Measurements from ENCODE around the gene MYLK.

The MYLK gene

DNA sequence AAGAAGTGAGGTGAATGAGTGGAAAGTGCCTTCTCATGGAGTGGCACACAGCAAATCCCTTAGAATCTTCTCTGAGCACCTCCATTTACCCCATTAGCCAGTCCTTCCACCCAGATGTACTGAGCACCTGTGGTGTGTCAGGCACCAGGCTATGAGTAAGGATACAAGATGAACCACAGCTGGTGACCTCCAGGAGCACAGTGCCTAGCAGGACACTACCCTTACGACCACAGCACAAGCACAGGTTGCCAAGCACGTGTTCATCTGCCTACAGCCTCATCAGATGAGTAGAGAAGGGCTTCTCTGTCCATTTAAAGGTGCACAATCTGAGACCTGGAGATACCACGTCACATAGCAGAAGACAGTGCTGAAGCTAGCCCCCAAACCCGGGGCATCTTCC is 6.2 kb downstream of the MYLK start:
- no peak for DNase-seq (ENCODE audit: low read depth in 2 of 2)

DNA sequence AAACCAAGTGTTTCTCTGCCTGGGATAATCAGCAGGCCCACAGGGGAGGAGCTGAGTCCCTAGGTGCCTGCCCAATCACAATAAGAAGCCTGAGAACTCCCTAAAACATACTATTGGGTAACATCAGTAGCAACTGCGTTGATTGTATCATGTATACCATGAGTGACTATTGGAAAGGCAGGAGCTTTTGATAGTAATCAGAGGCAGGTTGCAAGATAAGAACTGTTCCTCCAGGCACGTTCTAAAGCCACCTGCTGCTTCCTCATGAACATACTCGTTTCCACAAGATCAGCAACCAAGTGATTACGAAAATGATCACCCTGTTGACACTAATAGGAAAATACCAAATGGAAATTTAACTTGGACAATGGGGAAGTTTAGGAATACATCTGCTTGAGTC is 6.7 kb downstream of the MYLK start:
- DNase-seq (ENCODE audit: low read depth in 2 of 2), result no peak

GRCh38 chr3:123876858-123877257 is 7.3 kb downstream of the MYLK start:
- DNase-seq (ENCODE audit: low read depth in 2 of 2), result no peak

DNA sequence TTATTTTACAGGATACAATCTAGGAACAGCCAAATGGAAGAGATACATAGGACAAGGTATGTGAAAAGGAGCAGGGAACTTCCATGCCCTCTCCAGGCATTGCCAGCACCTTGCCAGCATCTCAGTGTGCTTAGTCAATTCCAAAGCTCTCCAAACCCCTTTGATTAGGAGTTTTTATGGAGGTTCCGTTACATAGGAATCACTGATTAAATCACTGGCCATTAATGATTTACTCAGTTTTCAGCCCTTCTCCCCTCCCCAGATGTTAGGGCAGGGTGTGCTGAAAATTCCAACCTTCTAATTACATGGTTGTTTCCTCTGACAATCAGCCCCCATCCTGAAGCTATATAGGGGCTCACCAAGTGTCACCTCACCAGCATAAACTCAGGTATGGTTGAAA is 11.5 kb downstream of the MYLK start:
- no peak for DNase-seq (ENCODE audit: low read depth in 2 of 2)

DNA sequence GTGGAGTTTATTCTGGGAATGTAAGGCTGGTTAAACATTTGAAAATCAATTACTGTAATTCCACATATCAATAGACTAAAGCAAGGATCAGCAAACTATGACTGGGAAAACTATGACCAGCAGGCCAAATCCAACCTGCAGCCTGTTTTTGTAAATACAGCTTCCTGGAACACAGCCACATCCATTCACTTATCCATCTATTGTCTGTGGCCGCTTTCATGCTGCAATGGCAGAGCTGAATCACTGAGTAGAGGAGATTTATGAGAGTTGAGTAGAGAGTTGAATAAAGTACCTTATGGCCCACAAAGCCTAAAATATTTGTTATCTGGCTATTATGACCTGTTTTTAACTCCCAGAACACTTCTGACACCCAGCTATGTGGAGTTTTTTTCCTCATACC is 12.2 kb downstream of the MYLK start:
- no peak for DNase-seq (ENCODE audit: low read depth in 2 of 2)

DNA sequence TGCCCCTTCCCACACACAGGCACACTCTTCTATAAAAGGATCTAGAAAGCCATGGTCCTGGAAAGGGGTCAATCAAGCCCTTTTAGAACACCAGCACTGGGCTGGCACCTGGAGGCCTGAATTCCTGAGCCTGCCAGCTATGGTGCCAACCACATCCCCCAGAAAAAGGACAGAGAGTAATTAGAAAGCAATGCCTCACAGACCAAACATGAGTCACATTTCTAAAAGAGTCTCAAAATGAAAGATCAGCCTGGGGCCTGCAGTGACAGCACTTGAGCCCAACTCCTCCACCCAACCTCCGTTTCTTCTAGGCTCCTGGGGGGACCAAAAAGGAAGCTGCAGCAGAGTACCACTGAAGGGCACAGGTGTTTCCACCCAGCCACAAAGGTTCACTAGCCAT is 14.1 kb downstream of the MYLK start:
- DNase-seq (ENCODE audit: low read depth in 2 of 2), result no peak

GRCh38 chr3:123869165-123869564 is 15.0 kb downstream of the MYLK start:
- DNase-seq (ENCODE audit: low read depth in 2 of 2), result no peak

- DNase-seq (ENCODE audit: low read depth in 2 of 2), result no peak
These were observed 19.4 kb downstream of the MYLK start for GRCh38 chr3:123864706-123865105.

GRCh38 chr3:123862152-123862551 is 22.0 kb downstream of the MYLK start:
- DNase-seq (ENCODE audit: low read depth in 2 of 2), result no peak

GRCh38 chr3:123861081-123861836 is 22.9 kb downstream of the MYLK start:
- no peak for DNase-seq (ENCODE audit: low read depth in 2 of 2)

- DNase-seq (ENCODE audit: low read depth in 2 of 2), result no peak
These were observed 25.0 kb downstream of the MYLK start for GRCh38 chr3:123859177-123859576.

GRCh38 chr3:123854905-123855304 is 29.2 kb downstream of the MYLK start:
- no peak for DNase-seq (ENCODE audit: low read depth in 2 of 2)

- DNase-seq (ENCODE audit: low read depth in 2 of 2), result no peak
These were observed 30.3 kb downstream of the MYLK start for GRCh38 chr3:123853686-123854372.

GRCh38 chr3:123847209-123847608 is 36.9 kb downstream of the MYLK start:
- no peak for DNase-seq (ENCODE audit: low read depth in 2 of 2)

GRCh38 chr3:123843668-123844067 is 40.5 kb downstream of the MYLK start:
- no peak for DNase-seq (ENCODE audit: low read depth in 2 of 2)

DNA sequence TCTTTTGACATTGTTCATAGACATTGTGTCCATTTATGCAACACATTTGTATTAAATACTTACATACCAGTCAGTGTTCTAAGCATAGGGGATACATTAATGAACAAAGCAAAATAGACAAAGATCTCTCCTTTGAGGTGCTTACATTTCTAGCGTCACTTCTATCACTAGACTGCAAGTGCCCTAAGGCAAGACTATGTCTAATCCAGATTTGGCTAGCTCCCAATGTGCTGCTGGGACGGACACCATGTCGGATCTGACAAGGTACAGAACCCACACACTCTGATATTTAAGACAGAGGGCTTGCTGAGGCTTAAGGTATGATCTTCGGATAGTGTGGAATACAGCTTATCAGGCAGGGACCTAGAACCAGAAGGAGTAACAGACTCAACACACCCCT is 41.4 kb downstream of the MYLK start:
- no peak for DNase-seq (ENCODE audit: low read depth in 2 of 2)

- DNase-seq (ENCODE audit: low read depth in 2 of 2), result no peak
These were observed 42.5 kb downstream of the MYLK start for GRCh38 chr3:123841476-123842238.

DNA sequence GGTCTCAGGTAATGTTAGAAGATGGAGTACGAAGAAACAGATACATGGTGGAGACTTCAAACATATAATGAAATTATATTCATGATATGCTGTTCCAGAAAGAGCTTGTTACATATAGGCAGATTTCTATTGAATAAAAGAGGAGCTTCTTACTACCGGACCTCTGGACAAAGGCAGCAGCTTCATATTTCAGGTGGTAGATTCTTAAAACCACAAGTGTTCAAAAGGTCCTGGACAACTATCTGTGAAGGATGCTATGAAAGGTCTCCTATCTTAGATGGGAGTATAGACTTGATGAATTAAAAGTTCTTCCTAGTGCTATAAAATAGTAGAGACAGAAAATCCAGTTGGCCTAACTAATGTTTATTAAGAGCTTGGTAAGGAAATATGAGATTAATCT is 43.2 kb downstream of the MYLK start:
- DNase-seq (ENCODE audit: low read depth in 2 of 2), result no peak

DNA sequence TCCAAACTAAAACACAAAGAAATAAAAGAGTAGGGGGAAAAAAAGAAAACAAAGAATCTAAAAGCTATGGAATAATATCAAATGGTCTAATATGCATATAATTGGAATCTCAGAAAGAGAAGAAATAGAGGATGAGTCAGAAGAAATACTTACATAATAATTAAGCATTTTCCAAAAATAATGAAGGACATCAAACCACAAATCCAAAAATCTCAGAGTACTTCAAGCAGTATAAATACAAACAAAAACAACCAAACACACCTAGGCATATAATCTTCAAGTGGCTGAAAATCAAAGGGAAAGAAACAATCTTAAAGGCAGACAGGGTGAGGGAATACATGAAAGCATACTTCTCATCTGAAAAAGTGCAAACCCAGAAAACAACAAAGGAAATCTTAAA is 46.3 kb downstream of the MYLK start:
- DNase-seq (ENCODE audit: low read depth in 2 of 2), result no peak

DNA sequence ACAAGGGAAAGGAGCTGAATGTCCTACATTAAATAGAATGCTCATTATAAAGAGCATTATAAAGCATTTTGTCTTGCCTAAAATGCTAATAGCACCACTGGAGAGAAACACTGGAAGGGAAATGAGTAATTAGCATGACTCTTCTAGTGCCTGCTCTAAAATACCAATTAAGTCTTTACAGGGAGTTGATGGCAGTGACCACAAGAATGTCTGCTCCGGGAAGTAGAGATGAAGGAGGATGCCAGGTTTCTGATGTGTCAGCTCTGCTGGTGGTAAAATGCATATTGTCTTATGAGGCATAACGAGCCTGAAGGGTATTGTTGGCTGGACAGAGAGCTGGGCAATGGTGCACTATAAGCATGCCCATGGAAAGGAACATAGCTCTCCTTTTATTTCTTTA is 49.5 kb downstream of the MYLK start:
- no peak for DNase-seq (ENCODE audit: low read depth in 2 of 2)

GRCh38 chr3:123833398-123833785 is 50.7 kb downstream of the MYLK start:
- no peak for DNase-seq (ENCODE audit: low read depth in 2 of 2)

GRCh38 chr3:123832692-123833397 is 51.3 kb downstream of the MYLK start:
- no peak for DNase-seq (ENCODE audit: low read depth in 2 of 2)

Data from stimulated activated CD8-positive, alpha-beta memory T cell treated with anti-CD3 and anti-CD28 coated beads, Interleukin-7, amount 100 ng/mL, for 1 hour (primary cell).